Motor neuron (in vitro differentiated cells): ENCODE measurements around the gene MORC1. TPM values are rescaled to one million over a fixed set of nuclear protein-coding genes. Genes with fewer than 3 reads are reported as not detected.
A peak's percentile ranks its signal among the peaks of the same experiment; 100 is the strongest.

Source experiments
- ATAC-seq, 8 experiments: fragments of 200-7000 bp; cut with Tn5 transposase; replicated peaks in 6 of 8; 2 replicates each; pipeline ENCODE4 v1.8.0; 2021; ENCODE audit warnings: mild to moderate bottlenecking in 8 of 8, moderate library complexity in 8 of 8
- H3K27ac ChIP-seq, 2 donors: fragments of 250-450 bp; sonication (Bioruptor Pico); 2 replicates each; pipeline ENCODE4 v1.9.0; 2021; ENCODE audit warnings: antibody characterized with exemption in 2 of 2, mild to moderate bottlenecking in 2 of 2, moderate library complexity in 1 of 2
- H3K4me1 ChIP-seq, 2 donors: fragments of 250-450 bp; sonication (Bioruptor Pico); replicated peaks in 1 of 2; 2 replicates each; pipeline ENCODE4 v1.6.1; 2021; ENCODE audit warnings: antibody characterized with exemption in 2 of 2, mild to moderate bottlenecking in 2 of 2, moderate library complexity in 1 of 2
- H3K4me3 ChIP-seq, 5 donors: fragments of 250-450 bp; sonication (Bioruptor Pico); 2 replicates each; pipeline ENCODE4 v1.9.0; 2021; ENCODE audit warnings: antibody characterized with exemption in 5 of 5, mild to moderate bottlenecking in 5 of 5, moderate library complexity in 4 of 5
- WGBS, 10 experiments: fragments of 450-650 bp; shearing (Covaris generic); methylation state at CpG; one replicate each; pipeline ENCODE4 v1.0.0; 2022; 5-methylcytosine and 5-hydroxymethylcytosine counted together
- in situ Hi-C, 9 experiments: fragments of 400-800 bp; cut with MboI; loops; one replicate each; pipeline ENCODE4 v1.15.0; 2021; ENCODE audit warnings: low sequenced_read_pairs in 9 of 9, low pct_unique_long_range_greater_than_20kb in 2 of 9; ENCODE audit not compliant: unreplicated experiment in 9 of 9
- total RNA-seq, 8 experiments: library from RNA; unstranded; fragments of 300-600 nt; gene quantifications; 2 replicates each; pipeline versions ENCODE4 v1.2.3 to v1.2.4, GENCODE V29; 2022

The MORC1 gene
- total RNA-seq, 8 experiments from 2014 or later: 0.05 to 0.35 (median 0.14) TPM; not detected in 4

GRCh38 chr3:108998436-108998835 is 119.5 kb downstream of the MORC1 start:
- H3K27ac ChIP-seq: no peak overlapping the region
- in situ Hi-C loops: no loop called here
- ATAC-seq: no peak
- H3K4me3 ChIP-seq: no peak overlapping the region
- peaks cover 0 to 9% of the 10 kb centered on the region in 2 donors for H3K4me1 ChIP-seq
- WGBS, 10 experiments: 0 to 100% (median 60%) methylated on average over 1 to 3 of the region's 3 CpGs; no CpG with 5 or more reads in 1 of the 10 experiments

- in situ Hi-C loops: no loop called here
- Histone ChIP-seq H3K4me1 (no peaks in the 10 kb centered on the region), H3K27ac (no peak overlapping the region), H3K4me3 (no peak overlapping the region)
- ATAC-seq: no peak
- WGBS, 10 experiments: 0 to 14% (median 0%) methylated on average over 1 of the region's 1 CpG
These were observed 132.1 kb downstream of the MORC1 start for GRCh38 chr3:108985844-108986243.

- H3K27ac ChIP-seq: no peak overlapping the region
- H3K4me3 ChIP-seq: no peak overlapping the region
- 0 to 100% (median 88%) methylated on average over 1 of the region's 1 CpG; no CpG with 5 or more reads in 1 of the 10 experiments for WGBS, 10 experiments
- ATAC-seq: no peak
- H3K4me1 ChIP-seq: no peaks in the 10 kb centered on the region
- in situ Hi-C loops: no loop called here
These were observed 134.9 kb downstream of the MORC1 start for GRCh38 chr3:108983051-108983450.

GRCh38 chr3:108976058-108976457 is 141.9 kb downstream of the MORC1 start:
- in situ Hi-C loops: no loop called here
- no peak overlapping the region for H3K4me3 ChIP-seq
- ATAC-seq: no peak
- WGBS, 10 experiments: 0 to 100% (median 73%) methylated on average over 1 to 2 of the region's 2 CpGs; no CpG with 5 or more reads in 2 of the 10 experiments
- no peak overlapping the region for H3K27ac ChIP-seq
- H3K4me1 ChIP-seq: no peaks in the 10 kb centered on the region

- 0 to 92% (median 78%) methylated on average over 1 of the region's 1 CpG; no CpG with 5 or more reads in 3 of the 10 experiments for WGBS, 10 experiments
- no peak overlapping the region for H3K27ac ChIP-seq
- no peak overlapping the region for H3K4me3 ChIP-seq
- H3K4me1 ChIP-seq: no peaks in the 10 kb centered on the region
- in situ Hi-C loops: no loop called here
- no peak for ATAC-seq
These were observed 144.9 kb downstream of the MORC1 start for GRCh38 chr3:108973019-108973418.

GRCh38 chr3:108972482-108972881 is 145.5 kb downstream of the MORC1 start:
- WGBS, 10 experiments: 0 to 94% (median 55%) methylated on average over 1 to 3 of the region's 3 CpGs; no CpG with 5 or more reads in 2 of the 10 experiments
- no peak overlapping the region for H3K4me3 ChIP-seq
- in situ Hi-C loops: no loop called here

GRCh38 chr3:108970561-108970960 is 147.4 kb downstream of the MORC1 start:
- ATAC-seq: no peak
- Histone ChIP-seq H3K4me3 (no peak overlapping the region), H3K27ac (no peak overlapping the region), H3K4me1 (no peaks in the 10 kb centered on the region)
- WGBS, 10 experiments: 0 to 90% (median 20%) methylated on average over 1 to 3 of the region's 3 CpGs; no CpG with 5 or more reads in 4 of the 10 experiments
- in situ Hi-C loops: no loop called here

More at GRCh38 chr3:108972482-108972881, 145.5 kb downstream of the MORC1 start:
- ATAC-seq: no peak
- Histone ChIP-seq H3K4me1 (no peaks in the 10 kb centered on the region), H3K27ac (no peak overlapping the region)

GRCh38 chr3:108966773-108967172 is 151.2 kb downstream of the MORC1 start:
- ATAC-seq: no peak
- Histone ChIP-seq H3K4me1 (no peaks in the 10 kb centered on the region), H3K4me3 (no peak overlapping the region), H3K27ac (no peak overlapping the region)
- in situ Hi-C loops: no loop called here
- WGBS, 10 experiments: 0 to 100% (median 57%) methylated on average over 1 to 3 of the region's 3 CpGs; no CpG with 5 or more reads in 1 of the 10 experiments

- no peak overlapping the region for H3K4me3 ChIP-seq
- ATAC-seq: no peak
- H3K27ac ChIP-seq: no peak overlapping the region
- H3K4me1 ChIP-seq: no peaks in the 10 kb centered on the region
- WGBS, 10 experiments: 22 to 100% (median 67%) methylated on average over 1 of the region's 1 CpG; no CpG with 5 or more reads in 1 of the 10 experiments
- in situ Hi-C loops: no loop called here
These were observed 158.9 kb downstream of the MORC1 start for GRCh38 chr3:108959017-108959416.

GRCh38 chr3:108953700-108954099 is 164.2 kb downstream of the MORC1 start, which contains the start of gene GUCA1C:
Gene GUCA1C, minus strand, starts transcription at chr3:108953879. Its CDS starts 117 bp downstream, at chr3:108953762.
- peaks cover 6 to 13% of the 10 kb centered on the region in 2 donors for H3K4me1 ChIP-seq
- no peak for ATAC-seq
- 11 to 100% (median 50%) methylated on average over 1 of the region's 1 CpG; no CpG with 5 or more reads in 3 of the 10 experiments for WGBS, 10 experiments
- no peak within 1 kb of the TSS for H3K4me3 ChIP-seq
- in situ Hi-C loops: no loop called here
- no peak within 1 kb of the TSS for H3K27ac ChIP-seq

- in situ Hi-C loops: no loop called here
- 0 to 85% (median 79%) methylated on average over 1 to 4 of the region's 4 CpGs; no CpG with 5 or more reads in 1 of the 10 experiments for WGBS, 10 experiments
- ATAC-seq: no peak
- no peak overlapping the region for H3K4me3 ChIP-seq
- peaks cover 6 to 13% of the 10 kb centered on the region in 2 donors for H3K4me1 ChIP-seq
- H3K27ac ChIP-seq: no peak overlapping the region
These were observed 164.7 kb downstream of the MORC1 start for GRCh38 chr3:108953210-108953609.

- peaks cover 6 to 13% of the 10 kb centered on the region in 2 donors for H3K4me1 ChIP-seq
- no peak overlapping the region for H3K4me3 ChIP-seq
- WGBS, 10 experiments: 8 to 95% (median 26%) methylated on average over 1 to 7 of the region's 7 CpGs; no CpG with 5 or more reads in 1 of the 10 experiments
- in situ Hi-C loops: no loop called here
- peak in 5 of 8 experiments; percentile 44 to 83 (median 65) for ATAC-seq
- H3K27ac ChIP-seq: no peak overlapping the region
These were observed 166.0 kb downstream of the MORC1 start for GRCh38 chr3:108951820-108952501.

- no peak overlapping the region for H3K27ac ChIP-seq
- 0 to 100% (median 88%) methylated on average over 1 to 2 of the region's 2 CpGs; no CpG with 5 or more reads in 2 of the 10 experiments for WGBS, 10 experiments
- H3K4me1 ChIP-seq: peaks cover 6 to 13% of the 10 kb centered on the region in 2 donors
- ATAC-seq: no peak
- in situ Hi-C loops: no loop called here
- H3K4me3 ChIP-seq: no peak overlapping the region
These were observed 170.1 kb downstream of the MORC1 start for GRCh38 chr3:108947855-108948254.
